NOMO-1 treated with DMSO at 0.1 percent for 48 hours (cell line): ENCODE results near the gene BSDC1.

ENCODE experiments used
- DNase-seq: peaks from one replicate; lab custom pipeline; 2025; ENCODE audit not compliant: unreplicated experiment; lab: John Stamatoyannopoulos, UW

Gene BSDC1

GRCh38 chr1:32337855-32338636, 56.2 kb downstream of the BSDC1 start:
- DNase-seq = peak; percentile 60

DNA sequence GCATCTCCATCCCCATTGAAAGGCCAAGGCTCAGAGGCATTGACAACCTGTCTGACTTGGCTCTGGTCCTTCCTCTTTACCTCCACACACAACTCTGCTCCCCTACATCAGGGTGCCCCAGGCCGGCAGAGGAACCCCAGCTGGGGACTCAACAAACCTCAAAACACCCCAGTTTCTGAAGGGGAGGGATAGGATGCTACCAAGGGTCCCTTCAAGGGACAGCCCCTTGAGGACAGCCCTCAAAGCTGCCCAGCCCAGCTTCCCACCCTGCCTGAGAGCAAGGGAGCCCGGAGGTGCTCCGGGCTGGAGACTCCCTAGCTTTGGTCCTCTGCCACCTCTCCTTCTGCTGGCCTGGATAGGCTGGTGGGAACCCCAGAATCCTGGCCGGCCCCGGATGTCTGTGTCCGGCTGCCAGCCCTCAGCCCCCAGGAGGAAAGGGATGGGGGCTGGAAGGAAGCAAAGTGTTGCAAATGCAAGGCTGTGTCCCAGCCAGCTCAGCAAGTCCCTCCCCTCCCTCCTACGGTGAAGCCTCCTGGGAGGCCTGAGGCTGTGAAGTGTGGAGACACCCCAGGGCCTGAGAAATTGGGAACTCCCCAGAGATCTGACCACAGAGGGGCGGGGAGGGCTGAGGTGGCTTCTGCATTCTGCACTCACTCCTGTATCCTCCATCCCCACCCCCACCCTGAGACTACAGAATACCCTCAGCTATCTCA, 57.1 kb downstream of the BSDC1 start:
- DNase-seq = peak; percentile 75

GRCh38 chr1:32336591-32336932, 57.7 kb downstream of the BSDC1 start:
- DNase-seq = no peak

GRCh38 chr1:32335790-32336590, 58.3 kb downstream of the BSDC1 start, which contains the start of gene MARCKSL1:
Gene MARCKSL1 (minus strand): TSS chr1:32336233. CDS start chr1:32336033, 200 bp downstream.
- peak; percentile 53 for DNase-seq

GRCh38 chr1:32335535-32335789, 58.8 kb downstream of the BSDC1 start:
- no peak for DNase-seq

- peak; percentile 15 for DNase-seq
Observed at GRCh38 chr1:32334864-32335534, 59.2 kb downstream of the BSDC1 start.

DNA sequence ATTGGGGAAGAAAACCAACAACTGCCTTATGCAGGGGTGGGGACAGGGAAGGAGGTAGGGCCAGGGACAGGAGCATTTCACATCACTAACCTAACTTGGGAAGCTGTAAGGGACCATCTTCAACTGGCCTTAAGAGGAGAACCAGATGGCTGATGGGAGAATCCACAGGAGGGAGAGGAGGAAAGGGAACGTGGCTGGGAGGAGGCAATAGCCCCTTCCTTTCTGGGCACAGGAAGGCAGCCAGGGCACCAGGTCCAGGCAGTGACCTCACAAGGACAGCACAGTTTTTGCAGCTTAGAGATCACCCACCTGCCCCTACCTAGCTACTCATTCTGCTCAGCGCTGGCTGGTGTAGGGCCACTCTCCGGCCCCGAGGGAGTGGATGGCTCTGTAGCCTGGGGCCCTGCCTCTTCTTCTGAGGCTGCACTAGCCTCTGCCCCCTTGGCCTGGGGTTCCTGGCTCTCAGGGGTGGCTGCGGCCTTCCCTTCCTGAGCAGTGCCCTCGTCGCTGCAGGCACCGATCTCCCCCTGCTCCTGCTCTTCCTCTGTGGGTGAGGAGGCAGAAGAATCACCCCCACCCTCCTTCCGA, 59.9 kb downstream of the BSDC1 start:
- no peak for DNase-seq

GRCh38 chr1:32333251-32333963, 60.8 kb downstream of the BSDC1 start:
- no peak for DNase-seq

DNA sequence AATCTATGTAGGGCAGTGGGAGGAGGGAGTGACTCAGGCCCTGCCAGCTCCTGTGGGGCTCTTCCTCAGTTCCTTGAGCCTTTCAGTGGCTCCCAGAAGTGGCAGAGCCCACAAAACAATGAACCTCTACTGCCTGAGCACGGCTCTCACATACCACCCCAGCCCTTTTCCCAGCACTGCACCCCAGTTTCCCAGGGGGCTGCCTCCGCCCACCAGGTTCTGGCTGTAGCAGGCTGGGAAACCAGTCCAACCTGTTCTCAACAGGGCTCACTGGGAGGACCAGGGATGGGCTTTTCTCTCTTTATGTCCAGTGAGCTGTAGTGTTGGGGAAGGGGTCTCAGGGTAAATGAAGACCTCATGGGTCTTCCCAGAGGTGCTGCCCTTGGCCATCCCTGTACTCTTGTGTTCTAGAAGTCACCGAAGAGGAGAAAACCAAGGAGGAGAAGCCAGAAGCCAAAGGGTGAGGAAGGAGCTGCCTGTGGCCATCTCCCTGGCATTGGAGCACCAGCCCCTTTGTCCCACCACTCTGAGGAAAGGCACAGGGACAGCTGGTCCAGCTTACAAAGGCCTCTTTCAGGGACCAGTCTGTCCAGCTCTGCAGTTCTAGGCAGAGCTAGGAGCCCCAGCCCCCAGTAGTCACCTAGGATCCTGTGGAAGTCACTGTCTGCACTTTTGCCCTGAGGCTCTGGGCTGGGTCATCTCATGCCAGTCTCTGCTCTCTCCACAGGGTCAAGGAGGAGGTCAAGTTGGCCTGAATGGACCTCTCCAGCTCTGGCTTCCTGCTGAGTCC, 61.8 kb downstream of the BSDC1 start:
- no peak for DNase-seq

DNA sequence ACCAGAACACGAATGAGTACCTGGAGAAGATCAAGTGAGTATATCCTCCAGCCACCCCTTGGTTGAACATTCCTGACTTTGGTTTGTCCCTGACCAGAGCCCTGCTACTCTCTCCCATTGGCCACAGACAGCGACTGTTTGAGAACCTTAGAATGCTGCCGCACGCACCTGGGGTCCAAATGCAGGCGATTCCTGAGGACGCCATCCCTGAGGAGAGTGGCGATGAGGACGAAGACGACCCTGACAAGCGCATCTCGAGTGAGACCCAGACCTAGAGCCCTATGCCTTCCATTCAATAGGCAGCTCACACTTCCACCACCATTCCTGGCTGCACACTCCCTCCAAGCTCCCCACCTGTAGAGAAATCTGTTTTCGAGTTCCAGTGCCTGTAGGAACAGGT, 62.7 kb downstream of the BSDC1 start:
- DNase-seq = no peak

- no peak for DNase-seq
Observed at GRCh38 chr1:32330558-32331151, 63.6 kb downstream of the BSDC1 start.

GRCh38 chr1:32329931-32330466, 64.2 kb downstream of the BSDC1 start:
- no peak for DNase-seq

GRCh38 chr1:32327204-32327603, 67.0 kb downstream of the BSDC1 start:
- DNase-seq = no peak

DNA sequence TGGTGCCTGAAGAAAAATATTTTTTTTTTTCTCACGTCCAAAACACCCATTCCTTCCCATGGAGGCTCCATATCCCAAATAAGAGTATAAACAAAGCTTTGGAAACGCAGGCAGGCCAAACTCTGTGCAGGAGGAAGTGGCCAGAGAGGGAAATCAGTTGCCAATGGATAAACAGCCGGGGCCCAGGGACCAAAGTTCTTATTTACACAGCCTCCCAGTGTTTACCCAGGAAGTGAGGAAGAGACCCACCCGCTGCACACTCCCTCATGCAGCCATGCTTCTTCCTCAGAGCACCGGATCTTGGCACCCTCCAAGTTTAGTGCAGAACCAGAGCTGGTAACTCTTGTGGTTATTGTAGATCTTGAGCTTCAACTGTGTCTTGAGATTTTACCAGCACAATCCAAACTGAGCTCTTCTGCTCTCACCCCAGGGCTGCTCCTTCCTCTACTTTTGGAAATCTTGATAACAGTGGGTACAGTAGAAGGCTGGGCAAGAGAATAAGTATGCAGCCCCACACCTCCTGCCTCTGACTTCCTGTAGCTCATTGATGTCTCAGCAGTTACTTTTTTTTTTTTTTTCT, 72.4 kb downstream of the BSDC1 start:
- no peak for DNase-seq

DNA sequence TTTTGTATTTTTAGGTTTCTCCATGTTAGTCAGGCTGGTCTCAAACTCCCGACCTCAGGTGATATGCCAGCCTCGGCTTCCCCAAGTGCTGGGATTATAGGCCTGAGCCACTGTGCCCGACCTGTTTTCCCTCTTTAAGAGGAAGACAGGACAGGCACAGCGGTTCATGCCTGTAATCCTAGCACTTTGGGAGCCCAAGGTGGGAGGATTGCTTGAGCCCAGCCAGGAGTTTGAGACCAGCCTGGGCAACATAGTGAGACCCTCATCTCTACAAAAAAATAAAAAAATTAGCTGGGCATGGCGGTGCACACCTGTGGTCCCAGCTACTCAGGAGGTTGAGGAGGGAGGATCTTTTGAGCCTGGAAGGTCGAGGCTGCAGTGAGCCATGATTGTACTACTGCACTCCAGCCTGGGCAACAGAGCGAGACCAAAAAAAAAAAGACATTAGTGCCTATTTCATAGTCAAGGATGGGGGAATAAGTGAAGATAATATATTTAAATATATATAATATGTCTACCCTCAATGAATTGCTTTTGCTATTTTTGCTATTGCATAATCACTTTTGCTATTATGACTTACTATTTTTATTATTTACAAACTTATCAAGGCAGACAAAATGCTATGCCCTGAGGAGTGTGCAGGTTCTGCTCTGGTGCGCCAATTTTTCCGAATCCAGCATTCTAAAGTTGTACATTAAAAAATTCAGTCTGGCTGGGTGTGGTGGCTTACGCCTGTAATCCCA, 75.9 kb downstream of the BSDC1 start:
- no peak for DNase-seq

- DNase-seq = no peak
Observed at GRCh38 chr1:32316903-32317277, 77.4 kb downstream of the BSDC1 start.
